HG03469 (cell line): ENCODE measurements around the gene AGR3.
"Not testable (repeated sequence)": the region's sequence is repeated elsewhere in the genome, so short reads cannot be mapped to it uniquely, and the experiment has no call there.

ENCODE experiments used
- ATAC-seq: cut with Tn5 transposase; IDR thresholded peaks from one replicate; pipeline ENCODE4 v1.9.1; 2021; ENCODE audit warnings: mild to moderate bottlenecking, moderate library complexity, moderate number of reproducible peaks; ENCODE audit not compliant: unreplicated experiment

Gene AGR3

GRCh38 chr7:16891874-16892643 is 10.3 kb upstream of the AGR3 start:
- ATAC-seq = no peak

- no peak for ATAC-seq
These were observed 9.6 kb upstream of the AGR3 start for GRCh38 chr7:16891338-16891737.

- no peak for ATAC-seq
These were observed 8.2 kb upstream of the AGR3 start for GRCh38 chr7:16889851-16890415.

GRCh38 chr7:16889305-16889704 is 7.5 kb upstream of the AGR3 start:
- no peak for ATAC-seq

- ATAC-seq = no peak
These were observed 2.1 kb upstream of the AGR3 start for GRCh38 chr7:16883918-16884317.

GRCh38 chr7:16880554-16880953 is 1.2 kb downstream of the AGR3 start:
- ATAC-seq = no peak

- no peak for ATAC-seq
These were observed 2.6 kb downstream of the AGR3 start for GRCh38 chr7:16879181-16879580.

GRCh38 chr7:16875861-16876260 is 5.9 kb downstream of the AGR3 start:
- no peak for ATAC-seq

GRCh38 chr7:16874066-16874465 is 7.7 kb downstream of the AGR3 start:
- no peak for ATAC-seq

GRCh38 chr7:16867328-16867727 is 14.5 kb downstream of the AGR3 start:
- no peak for ATAC-seq

- not testable (repeated sequence) for ATAC-seq
These were observed 28.6 kb downstream of the AGR3 start for GRCh38 chr7:16853189-16853588.

GRCh38 chr7:16851829-16852228 is 30.0 kb downstream of the AGR3 start:
- ATAC-seq = no peak

GRCh38 chr7:16850614-16851466 is 30.9 kb downstream of the AGR3 start:
- no peak for ATAC-seq

- ATAC-seq = no peak
These were observed 32.3 kb downstream of the AGR3 start for GRCh38 chr7:16849296-16850148.

- no peak for ATAC-seq
These were observed 34.4 kb downstream of the AGR3 start for GRCh38 chr7:16847381-16847860.

- ATAC-seq = no peak
These were observed 35.1 kb downstream of the AGR3 start for GRCh38 chr7:16846601-16847165.

- ATAC-seq = no peak
These were observed 36.0 kb downstream of the AGR3 start for GRCh38 chr7:16845746-16846145.

GRCh38 chr7:16841681-16842080 is 40.1 kb downstream of the AGR3 start:
- no peak for ATAC-seq

- ATAC-seq = no peak
These were observed 41.7 kb downstream of the AGR3 start for GRCh38 chr7:16840094-16840493.

- ATAC-seq = no peak
These were observed 42.1 kb downstream of the AGR3 start for GRCh38 chr7:16839646-16840045.
